T-helper 2 cell (primary cell): ENCODE data around the gene PROK2.

Experiments used
- DNase-seq, 5 experiments: peaks; one replicate each; pipeline versions ENCODE4 v3.0.0 to v3.0.0-alpha.2; 2012 to 2022

Gene PROK2

GRCh38 chr3:71733319-71733718 is 51.6 kb downstream of the PROK2 start:
- DNase-seq, result no peak

- DNase-seq, result no peak
Observed at GRCh38 chr3:71732637-71733036, 52.3 kb downstream of the PROK2 start.

GRCh38 chr3:71728632-71729342 is 56.2 kb downstream of the PROK2 start:
- DNase-seq, result peak in 2 of 5 experiments; percentile 13 to 42

GRCh38 chr3:71726146-71726545 is 58.8 kb downstream of the PROK2 start:
- DNase-seq, result peak in 3 of 5 experiments; percentile 45 to 67 (median 61)

- peak in 3 of 5 experiments; percentile 30 to 68 (median 32) for DNase-seq
Observed at GRCh38 chr3:71725271-71725991, 59.5 kb downstream of the PROK2 start, which contains the start of gene EIF4E3. EIF4E3 (minus strand) TSS chr3:71725402; CDS start chr3:71725367, 35 bp downstream.

- DNase-seq, result peak in 2 of 5 experiments; percentile 19 to 53
Observed at GRCh38 chr3:71724584-71725270, 60.2 kb downstream of the PROK2 start.

- no peak for DNase-seq
Observed at GRCh38 chr3:71724171-71724453, 60.8 kb downstream of the PROK2 start.

- DNase-seq, result peak in 3 of 5 experiments; percentile 27 to 89 (median 62)
Observed at GRCh38 chr3:71723452-71724170, 61.3 kb downstream of the PROK2 start.

- DNase-seq, result no peak
Observed at GRCh38 chr3:71722693-71723092, 62.3 kb downstream of the PROK2 start.
